ENCODE measurements around the gene DNAH8.

DNAH8 gene

GRCh38 chr6:38684237-38684636 is 30.9 kb upstream of the DNAH8 start:
- Histone ChIP-seq H3K27ac (ENCODE audit: low read depth, low read length) (no peak overlapping the region), H3K27me3 (ENCODE audit: low read length) (no peaks in the 10 kb centered on the region), H3K79me2 (ENCODE audit: insufficient read depth, low read length) (peaks cover 46% of the 10 kb centered on the region), H4K20me1 (ENCODE audit: low read depth, low read length) (peaks cover 30% of the 10 kb centered on the region), H2AFZ (ENCODE audit: low read depth, low read length, severe bottlenecking) (no peak overlapping the region), H3K36me3 (ENCODE audit: low read length) (peaks cover 38% of the 10 kb centered on the region), H3K4me3 (ENCODE audit: insufficient read depth, low read length, poor library complexity, severe bottlenecking) (no peak overlapping the region), H3K9ac (ENCODE audit: low read length) (no peak overlapping the region), H3K9me2 (replicated peaks; ENCODE audit: insufficient read depth, low read length) (no peaks in the 10 kb centered on the region), H3F3A (ENCODE audit: insufficient read depth) (no peaks in the 10 kb centered on the region; the same call in 1 of the 2 replicates), H3K9me3 (ENCODE audit: insufficient read depth, low read length) (no peaks in the 10 kb centered on the region), H3K4me2 (ENCODE audit: low read depth, low read length, poor library complexity, severe bottlenecking) (no peak overlapping the region)
- TF ChIP-seq CTCF (IDR thresholded peaks at IDR 0.05; ENCODE audit: insufficient read depth, low read length, poor library complexity, severe bottlenecking) (no peak), EZH2phosphoT487 (conservative IDR thresholded peaks at IDR 0.05; ENCODE audit: low read length) (no peak)

DNA sequence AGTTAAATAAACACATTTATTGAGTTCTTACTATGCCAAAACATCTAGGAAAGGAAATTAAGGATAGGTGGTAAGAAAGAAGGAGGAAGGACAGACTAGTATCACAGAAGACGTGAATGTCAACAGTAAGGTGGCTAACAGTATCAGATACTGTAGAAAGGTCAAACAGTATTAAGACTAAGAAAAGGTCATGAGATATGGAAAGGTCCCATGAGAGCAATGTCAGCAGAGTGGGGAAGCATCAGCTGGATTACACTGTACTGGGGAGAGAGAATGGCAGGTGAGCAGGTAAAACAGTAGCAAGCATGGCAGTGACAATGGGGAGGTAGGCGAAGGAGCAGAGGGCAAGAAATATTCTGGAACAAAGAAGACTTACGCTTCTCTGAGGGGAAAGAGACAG is 30.2 kb upstream of the DNAH8 start:
- no peak overlapping the region for H3K27ac ChIP-seq (ENCODE audit: low read depth, low read length)
- H3K9ac ChIP-seq (ENCODE audit: low read length), result no peak overlapping the region
- no peak overlapping the region for H2AFZ ChIP-seq (ENCODE audit: low read depth, low read length, severe bottlenecking)
- peaks cover 38% of the 10 kb centered on the region for H3K36me3 ChIP-seq (ENCODE audit: low read length)
- no peaks in the 10 kb centered on the region for H3K27me3 ChIP-seq (ENCODE audit: low read length)
- no peak overlapping the region for H3K4me3 ChIP-seq (ENCODE audit: insufficient read depth, low read length, poor library complexity, severe bottlenecking)
- no peaks in the 10 kb centered on the region for H3K9me3 ChIP-seq (ENCODE audit: insufficient read depth, low read length)
- H3K9me2 ChIP-seq (replicated peaks; ENCODE audit: insufficient read depth, low read length), result no peaks in the 10 kb centered on the region
- H3F3A ChIP-seq (ENCODE audit: insufficient read depth), result no peaks in the 10 kb centered on the region; the same call in 1 of the 2 replicates
- H4K20me1 ChIP-seq (ENCODE audit: low read depth, low read length), result peaks cover 30% of the 10 kb centered on the region
- peaks cover 52% of the 10 kb centered on the region for H3K79me2 ChIP-seq (ENCODE audit: insufficient read depth, low read length)
- TF ChIP-seq CTCF (IDR thresholded peaks at IDR 0.05; ENCODE audit: insufficient read depth, low read length, poor library complexity, severe bottlenecking), result no peak
- no peak for TF ChIP-seq EZH2phosphoT487 (conservative IDR thresholded peaks at IDR 0.05; ENCODE audit: low read length)
- no peak overlapping the region for H3K4me2 ChIP-seq (ENCODE audit: low read depth, low read length, poor library complexity, severe bottlenecking)

DNA sequence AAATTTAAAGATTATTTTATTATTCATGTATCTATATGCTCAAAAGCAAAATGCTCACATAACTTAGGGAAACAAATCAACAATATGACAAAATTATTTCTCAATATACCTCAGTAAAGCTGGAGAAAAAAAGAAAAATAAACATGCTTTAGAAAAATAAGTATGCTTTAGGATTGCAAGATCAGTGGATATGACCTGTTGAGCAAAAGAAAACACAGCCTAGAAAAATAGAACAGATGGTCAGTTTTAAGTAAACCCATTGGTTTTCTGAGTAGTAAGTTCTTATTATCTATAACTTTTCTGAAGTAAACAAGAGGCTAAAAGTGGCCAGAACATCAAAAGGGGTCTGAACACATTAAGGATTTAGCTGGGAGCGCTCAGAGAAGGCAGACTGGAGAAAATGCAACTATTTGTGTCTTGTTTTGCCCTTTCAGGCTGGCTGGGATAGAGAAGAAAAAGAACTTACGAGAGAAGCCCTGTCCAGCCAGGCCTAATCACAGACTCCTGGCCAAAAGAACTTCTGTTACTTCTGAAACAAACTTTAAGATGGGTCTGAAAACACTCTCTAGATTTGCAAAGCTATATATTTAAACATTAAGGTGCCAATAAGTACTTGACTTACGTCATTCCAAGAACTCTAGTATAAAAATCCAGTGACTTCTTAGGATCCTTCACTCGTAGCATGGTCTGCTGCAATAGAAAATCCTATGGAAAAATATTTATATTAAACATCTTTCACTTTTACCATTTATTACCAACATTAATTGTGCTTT is 28.7 kb upstream of the DNAH8 start:
- no peaks in the 10 kb centered on the region for H3K9me3 ChIP-seq (ENCODE audit: insufficient read depth, low read length)
- H3K36me3 ChIP-seq (ENCODE audit: low read length), result peaks cover 36% of the 10 kb centered on the region
- no peak overlapping the region for H3K4me3 ChIP-seq (ENCODE audit: insufficient read depth, low read length, poor library complexity, severe bottlenecking)
- no peak overlapping the region for H2AFZ ChIP-seq (ENCODE audit: low read depth, low read length, severe bottlenecking)
- H3F3A ChIP-seq (ENCODE audit: insufficient read depth), result no peaks in the 10 kb centered on the region; the same call in 1 of the 2 replicates
- H3K27me3 ChIP-seq (ENCODE audit: low read length), result no peaks in the 10 kb centered on the region
- peaks cover 68% of the 10 kb centered on the region for H3K79me2 ChIP-seq (ENCODE audit: insufficient read depth, low read length)
- no peak overlapping the region for H3K4me2 ChIP-seq (ENCODE audit: low read depth, low read length, poor library complexity, severe bottlenecking)
- TF ChIP-seq EZH2phosphoT487 (conservative IDR thresholded peaks at IDR 0.05; ENCODE audit: low read length) (no peak), CTCF (IDR thresholded peaks at IDR 0.05; ENCODE audit: insufficient read depth, low read length, poor library complexity, severe bottlenecking) (no peak)
- no peaks in the 10 kb centered on the region for H3K9me2 ChIP-seq (replicated peaks; ENCODE audit: insufficient read depth, low read length)
- H4K20me1 ChIP-seq (ENCODE audit: low read depth, low read length), result peaks cover 43% of the 10 kb centered on the region
- H3K27ac ChIP-seq (ENCODE audit: low read depth, low read length), result no peak overlapping the region
- no peak overlapping the region for H3K9ac ChIP-seq (ENCODE audit: low read length)

Measured in SU-DHL-6 (cell line).